GM03348 (cell line): ENCODE measurements around the gene CITED2.

Experiments used
- DNase-seq: peaks from one replicate; pipeline ENCODE4 v3.0.0; 2012; ENCODE audit warnings: low spot score

The CITED2 gene

DNA sequence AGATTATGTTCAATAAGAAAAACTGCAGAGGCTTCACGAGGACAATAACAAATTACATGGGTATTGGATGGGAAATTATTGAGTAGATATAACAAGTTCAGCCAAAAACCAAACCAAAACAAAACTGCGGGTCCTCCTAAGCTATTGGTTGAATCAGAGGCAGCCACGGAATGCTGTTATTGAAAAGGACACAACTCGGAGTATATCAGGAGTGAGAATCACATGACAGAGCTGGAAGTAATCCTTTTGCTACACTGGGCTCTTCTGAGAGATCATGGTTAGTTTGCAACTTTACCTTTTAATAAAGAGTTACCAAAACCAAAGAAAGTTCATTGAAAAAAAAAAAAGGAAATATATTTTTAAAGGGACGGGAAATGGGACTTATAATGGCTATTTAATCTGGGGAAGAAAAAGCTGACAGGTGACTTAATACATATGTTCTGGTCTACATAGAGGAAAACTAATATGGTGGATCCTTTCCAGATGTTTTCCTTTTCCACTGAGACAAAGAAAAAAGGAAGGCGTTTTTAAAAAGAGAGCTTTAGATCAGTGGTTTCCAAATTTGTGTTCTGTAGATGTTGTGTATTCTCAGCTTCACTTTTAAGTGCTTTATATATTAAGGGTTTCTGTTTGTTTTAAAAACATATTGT, 6.9 kb upstream of the CITED2 start:
- no peak for DNase-seq

- DNase-seq: no peak
Observed at GRCh38 chr6:139380611-139381010, 6.2 kb upstream of the CITED2 start.

- no peak for DNase-seq
Observed at GRCh38 chr6:139380168-139380567, 5.7 kb upstream of the CITED2 start.

DNA sequence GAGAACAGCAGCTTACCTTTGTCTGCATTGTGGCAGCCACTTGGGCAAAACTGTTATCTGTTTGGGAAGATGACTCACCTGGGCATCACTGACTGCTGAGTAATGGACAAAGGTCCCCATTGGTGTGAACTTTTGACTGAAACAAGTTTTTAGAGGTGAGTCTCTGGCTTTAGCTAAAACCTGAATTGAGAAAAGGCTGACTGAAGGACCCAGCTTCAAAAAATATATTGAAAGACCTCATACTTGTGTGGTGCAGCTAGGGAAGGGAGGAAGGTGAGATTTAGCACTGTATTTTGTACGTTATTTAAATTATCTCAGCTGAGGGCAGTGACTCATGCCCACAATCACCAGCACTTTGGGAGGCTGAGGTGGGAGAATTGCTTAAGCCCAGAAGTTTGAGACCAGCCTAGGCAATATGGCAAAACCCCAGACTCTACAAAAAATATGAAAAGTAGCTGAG, 4.5 kb upstream of the CITED2 start:
- DNase-seq: no peak

- no peak for DNase-seq
Observed at GRCh38 chr6:139378226-139378625, 3.8 kb upstream of the CITED2 start.

GRCh38 chr6:139376604-139377218, 2.3 kb upstream of the CITED2 start:
- DNase-seq: peak; percentile 23

DNA sequence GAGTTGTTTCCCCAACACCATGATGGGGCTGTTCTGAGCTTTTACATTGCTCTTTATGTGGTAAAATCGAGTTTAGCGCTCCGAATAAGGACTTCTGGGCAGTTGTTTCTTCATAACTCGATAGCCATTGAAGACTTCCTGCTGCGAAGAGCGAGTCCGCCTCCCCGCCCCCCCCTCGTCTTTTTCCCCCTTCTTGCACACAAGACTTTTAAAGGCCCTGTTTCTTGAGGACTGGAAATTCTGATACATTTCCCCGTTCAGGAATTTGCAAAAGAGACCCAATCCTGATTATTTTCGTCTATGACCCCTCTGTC, 1.5 kb upstream of the CITED2 start:
- peak; percentile 49 for DNase-seq

DNA sequence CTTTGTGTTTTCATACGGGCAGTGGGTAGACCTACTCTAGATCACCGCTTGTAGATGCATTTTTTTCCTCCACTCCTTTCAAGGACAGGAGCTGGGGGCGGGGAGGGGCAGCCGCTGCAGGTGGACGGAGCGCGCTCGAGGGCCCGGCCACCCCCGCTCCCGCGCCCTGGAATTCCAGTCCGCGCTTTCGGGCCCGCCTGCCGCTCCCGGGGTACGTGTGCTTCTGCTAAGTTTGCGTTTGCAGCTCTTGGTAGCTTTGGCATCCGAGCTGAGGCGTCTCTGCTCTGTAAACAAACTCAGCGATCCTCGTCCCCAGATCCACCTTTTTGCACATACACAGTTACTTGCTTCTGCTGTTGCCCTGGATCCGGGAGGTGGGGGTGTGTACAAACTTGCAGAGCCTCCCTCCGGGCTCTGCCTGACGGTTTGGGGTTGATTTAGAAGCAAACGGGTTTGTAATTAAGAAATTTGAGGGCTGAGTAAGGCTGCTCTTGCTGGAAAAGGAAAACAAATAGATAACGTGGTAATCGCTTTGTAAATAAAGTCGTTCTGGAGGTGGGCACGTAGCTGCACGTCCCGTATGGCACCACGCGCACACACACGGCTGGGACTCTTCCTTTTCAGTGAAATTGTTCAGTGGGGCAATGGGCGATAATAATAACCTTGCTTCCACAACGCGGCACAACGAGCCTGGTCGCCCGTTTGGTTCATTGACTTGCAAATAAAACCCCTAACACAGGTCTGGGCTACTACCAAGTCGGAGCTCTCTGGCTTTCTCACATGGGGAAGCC, 973 bp upstream of the CITED2 start:
- DNase-seq: peak; percentile 87

GRCh38 chr6:139373928-139374356, 506 bp downstream of the CITED2 start:
- no peak for DNase-seq

GRCh38 chr6:139373154-139373927, 1.1 kb downstream of the CITED2 start:
- peak; percentile 59 for DNase-seq

GRCh38 chr6:139372326-139373153, 1.9 kb downstream of the CITED2 start:
- no peak for DNase-seq

GRCh38 chr6:139371421-139372203, 2.8 kb downstream of the CITED2 start:
- no peak for DNase-seq

GRCh38 chr6:139370999-139371345, 3.5 kb downstream of the CITED2 start:
- DNase-seq: no peak

GRCh38 chr6:139370283-139370998, 4.0 kb downstream of the CITED2 start:
- DNase-seq: no peak

- DNase-seq: peak; percentile 59
Observed at GRCh38 chr6:139369568-139370282, 4.7 kb downstream of the CITED2 start.

- DNase-seq: no peak
Observed at GRCh38 chr6:139369068-139369467, 5.4 kb downstream of the CITED2 start.

- no peak for DNase-seq
Observed at GRCh38 chr6:139368661-139369060, 5.8 kb downstream of the CITED2 start.

- DNase-seq: no peak
Observed at GRCh38 chr6:139367810-139368351, 6.6 kb downstream of the CITED2 start.

DNA sequence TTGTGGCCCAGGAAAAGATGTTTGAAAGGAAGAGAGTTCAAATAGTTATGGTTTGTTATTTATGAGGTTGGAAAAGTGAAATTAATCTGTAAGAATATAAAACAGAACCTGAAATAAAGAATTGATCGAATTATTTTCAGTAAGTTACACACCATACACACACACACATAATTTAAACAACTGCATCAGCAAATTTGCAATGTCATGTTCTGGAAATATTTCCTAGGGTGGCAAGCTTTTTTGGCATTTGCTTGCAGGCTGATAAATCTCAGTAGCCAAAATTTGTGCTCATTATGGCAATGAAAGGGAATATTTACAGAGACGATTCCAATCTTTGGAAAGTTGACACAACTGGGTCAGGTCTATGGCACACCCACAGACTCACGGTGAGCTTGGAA, 9.5 kb downstream of the CITED2 start:
- DNase-seq: no peak
